NT2/D1 (cell line): ENCODE results near the gene PACS2.
A peak's percentile ranks its signal among the peaks of the same experiment; 100 is the strongest.

Source experiments
- DNase-seq: peaks from one replicate; pipeline ENCODE4 v3.0.0-alpha.2; 2011; ENCODE audit warnings: low read depth, low spot score
- H3K27me3 ChIP-seq: 2 replicates; pipeline ENCODE4 v1.6.0; 2011; ENCODE audit warnings: mild to moderate bottlenecking; ENCODE audit not compliant: insufficient read length, insufficient read depth
- H3K36me3 ChIP-seq: 2 replicates; pipeline ENCODE4 v1.6.1; 2011; ENCODE audit warnings: mild to moderate bottlenecking, low read length, mixed read lengths; ENCODE audit not compliant: insufficient read depth, insufficient read length
- H3K4me1 ChIP-seq: 2 replicates; pipeline ENCODE4 v1.5.1; 2011; ENCODE audit not compliant: insufficient read depth, insufficient read length
- H3K4me3 ChIP-seq: 2 replicates; pipeline ENCODE4 v1.5.1; 2011; ENCODE audit warnings: low read depth; ENCODE audit not compliant: insufficient read length
- H3K9ac ChIP-seq: 2 replicates; pipeline ENCODE4 v1.6.0; 2011; ENCODE audit warnings: low read depth; ENCODE audit not compliant: insufficient read length
- H3K9me3 ChIP-seq: 2 replicates; pipeline ENCODE4 v1.5.1; 2011; ENCODE audit warnings: mild to moderate bottlenecking, low read length; ENCODE audit not compliant: insufficient read depth
- SUZ12 ChIP-seq: IDR thresholded peaks from 2 replicates; pipeline ENCODE4 v1.6.1; 2011; ENCODE audit not compliant: insufficient read length, insufficient read depth; ENCODE audit errors: extremely low read depth
- YY1 ChIP-seq: IDR thresholded peaks from 2 replicates; pipeline ENCODE4 v1.6.1; 2011; ENCODE audit not compliant: insufficient read length, insufficient read depth
- ZNF274 ChIP-seq: IDR thresholded peaks from 2 replicates; pipeline ENCODE4 v1.6.1; 2011; ENCODE audit warnings: mild to moderate bottlenecking, low read depth, low read length

PACS2 gene

GRCh38 chr14:105314287-105315200, at the start of gene PACS2:
PACS2 (plus strand) TSS chr14:105314748; CDS start chr14:105314919, 171 bp downstream.
- peaks cover 9% of the 10 kb centered on the region for H3K4me1 ChIP-seq
- peak within 1 kb of the TSS; percentile 62 for H3K4me3 ChIP-seq
- peak; percentile 57 for DNase-seq
- H3K9me3 ChIP-seq, result no peaks in the 10 kb centered on the region
- H3K9ac ChIP-seq, result peak within 1 kb of the TSS; percentile 80
- H3K27me3 ChIP-seq, result peaks cover 16% of the 10 kb centered on the region
- TF ChIP-seq ZNF274 (no peak), YY1 (no peak), SUZ12 (no peak)
- H3K36me3 ChIP-seq, result no peaks in the 10 kb centered on the region

GRCh38 chr14:105267820-105268548, 46.6 kb upstream of the PACS2 start:
- no peak overlapping the region for H3K9ac ChIP-seq
- DNase-seq, result no peak
- no peaks in the 10 kb centered on the region for H3K27me3 ChIP-seq
- H3K9me3 ChIP-seq, result no peaks in the 10 kb centered on the region
- no peak for TF ChIP-seq SUZ12
- TF ChIP-seq YY1, result no peak
- no peak for TF ChIP-seq ZNF274
- no peak overlapping the region for H3K4me3 ChIP-seq
- H3K4me1 ChIP-seq, result no peaks in the 10 kb centered on the region
- peaks cover 4% of the 10 kb centered on the region for H3K36me3 ChIP-seq

GRCh38 chr14:105268736-105269354, 45.7 kb upstream of the PACS2 start:
- Histone ChIP-seq H3K4me3 (no peak overlapping the region), H3K9me3 (no peaks in the 10 kb centered on the region), H3K36me3 (peaks cover 4% of the 10 kb centered on the region), H3K9ac (no peak overlapping the region), H3K27me3 (no peaks in the 10 kb centered on the region), H3K4me1 (no peaks in the 10 kb centered on the region)
- no peak for TF ChIP-seq ZNF274
- TF ChIP-seq SUZ12, result no peak
- no peak for TF ChIP-seq YY1
- no peak for DNase-seq

- Histone ChIP-seq H3K9ac (no peak overlapping the region), H3K4me3 (no peak overlapping the region), H3K36me3 (peaks cover 4% of the 10 kb centered on the region), H3K4me1 (no peaks in the 10 kb centered on the region), H3K27me3 (no peaks in the 10 kb centered on the region), H3K9me3 (no peaks in the 10 kb centered on the region)
- TF ChIP-seq ZNF274 (no peak), SUZ12 (no peak), YY1 (no peak)
- DNase-seq, result no peak
These were observed 45.1 kb upstream of the PACS2 start for GRCh38 chr14:105269405-105269804.

GRCh38 chr14:105271224-105271890, 43.2 kb upstream of the PACS2 start:
- no peak overlapping the region for H3K4me3 ChIP-seq
- H3K9me3 ChIP-seq, result no peaks in the 10 kb centered on the region
- no peak for DNase-seq
- H3K4me1 ChIP-seq, result no peaks in the 10 kb centered on the region
- no peaks in the 10 kb centered on the region for H3K27me3 ChIP-seq
- H3K9ac ChIP-seq, result no peak overlapping the region
- H3K36me3 ChIP-seq, result peaks cover 4% of the 10 kb centered on the region
- TF ChIP-seq ZNF274, result no peak
- TF ChIP-seq SUZ12, result no peak
- TF ChIP-seq YY1, result no peak

- Histone ChIP-seq H3K27me3 (no peaks in the 10 kb centered on the region), H3K4me3 (no peak overlapping the region), H3K4me1 (no peaks in the 10 kb centered on the region), H3K36me3 (peaks cover 3% of the 10 kb centered on the region), H3K9ac (no peak overlapping the region), H3K9me3 (no peaks in the 10 kb centered on the region)
- no peak for DNase-seq
- no peak for TF ChIP-seq YY1
- no peak for TF ChIP-seq ZNF274
- no peak for TF ChIP-seq SUZ12
These were observed 41.9 kb upstream of the PACS2 start for GRCh38 chr14:105272623-105273022.

- TF ChIP-seq SUZ12 (no peak), ZNF274 (no peak), YY1 (no peak)
- Histone ChIP-seq H3K9me3 (no peaks in the 10 kb centered on the region), H3K27me3 (no peaks in the 10 kb centered on the region), H3K4me3 (no peak overlapping the region), H3K36me3 (no peaks in the 10 kb centered on the region), H3K9ac (no peak overlapping the region), H3K4me1 (no peaks in the 10 kb centered on the region)
- no peak for DNase-seq
These were observed 41.5 kb upstream of the PACS2 start for GRCh38 chr14:105273062-105273461.
